Placental epithelial cell (primary cell): ENCODE results near the gene PPP1R17. TPM values are rescaled to one million over a fixed set of nuclear protein-coding genes. Genes with fewer than 3 reads are reported as not detected.

ENCODE experiments used
- total RNA-seq: library from RNA; depleted of rRNA; stranded (reverse); fragments of >200 nt; gene quantifications from 2 replicates; pipeline ENCODE4 v1.2.3, GENCODE V29; 2012

Gene PPP1R17
- not detected in 2 replicates for total RNA-seq

DNA sequence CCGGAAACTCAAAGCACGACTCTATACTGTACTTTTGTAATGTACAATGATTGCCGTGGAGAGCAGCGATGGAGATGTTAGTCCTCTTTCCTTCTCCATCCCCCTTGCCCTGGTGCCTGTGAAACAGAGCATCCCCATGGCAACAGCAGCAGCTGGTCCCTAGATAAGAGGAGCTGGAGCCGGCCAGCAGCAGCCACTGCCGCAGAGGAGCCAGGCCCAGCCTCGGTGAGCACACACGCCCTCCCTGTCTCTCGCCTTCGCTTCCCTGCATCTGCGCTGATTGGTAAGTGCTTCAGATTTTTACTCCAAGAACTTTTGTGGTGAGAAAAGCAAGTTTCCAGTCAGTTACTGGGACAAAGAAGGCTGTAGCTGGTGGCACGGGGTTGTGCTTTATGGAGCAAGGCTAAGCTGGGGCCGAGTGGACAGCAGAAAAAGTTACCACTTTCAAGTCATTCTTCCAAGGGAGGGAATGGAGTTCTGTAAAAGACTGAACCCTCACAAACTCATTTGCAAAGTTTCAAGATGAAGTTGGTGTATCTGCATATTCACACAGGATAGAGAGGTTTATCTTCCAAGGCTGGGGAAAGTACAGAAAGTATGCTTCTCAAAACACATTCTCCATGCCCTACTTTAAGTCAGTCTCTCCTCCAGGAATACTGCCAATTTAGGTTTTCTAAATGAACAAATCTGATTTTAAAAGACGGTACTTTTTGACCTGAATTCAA is at the start of gene PPP1R17:
TSS of gene PPP1R17 (plus strand) at position 192 of the 725 bp plus-strand sequence. CDS start 5,227 bp downstream, outside the sequence.

Other genes starting within 250 kb of the PPP1R17 start
- under 0.01 TPM in 1 of 2 replicates, not detected in the other for gene ITPRID1, start 173.1 kb upstream of the PPP1R17 start, total RNA-seq